ENCODE data around the gene PRICKLE2.
A peak's percentile ranks its signal among the peaks of the same experiment; 100 is the strongest.

The PRICKLE2 gene

DNA sequence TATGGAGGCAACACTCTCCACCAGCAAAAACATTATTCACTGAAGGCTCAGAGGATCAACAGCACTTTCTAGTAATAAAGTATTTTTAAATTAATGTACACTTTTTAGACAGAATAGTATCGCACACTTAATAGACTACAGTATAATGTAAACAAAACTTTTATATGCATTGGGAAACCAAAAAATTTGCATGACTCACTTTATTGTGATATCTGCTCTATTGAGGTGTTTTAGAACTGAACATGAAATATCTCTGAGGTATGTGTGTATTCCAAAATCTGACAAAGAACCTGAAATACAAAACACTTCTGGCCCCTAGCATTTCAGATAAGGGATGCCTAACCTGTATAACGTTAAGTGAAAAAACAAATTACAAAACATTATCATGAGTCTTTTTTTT, 99.7 kb downstream of the PRICKLE2 start:
- no peak for DNase-seq

DNA sequence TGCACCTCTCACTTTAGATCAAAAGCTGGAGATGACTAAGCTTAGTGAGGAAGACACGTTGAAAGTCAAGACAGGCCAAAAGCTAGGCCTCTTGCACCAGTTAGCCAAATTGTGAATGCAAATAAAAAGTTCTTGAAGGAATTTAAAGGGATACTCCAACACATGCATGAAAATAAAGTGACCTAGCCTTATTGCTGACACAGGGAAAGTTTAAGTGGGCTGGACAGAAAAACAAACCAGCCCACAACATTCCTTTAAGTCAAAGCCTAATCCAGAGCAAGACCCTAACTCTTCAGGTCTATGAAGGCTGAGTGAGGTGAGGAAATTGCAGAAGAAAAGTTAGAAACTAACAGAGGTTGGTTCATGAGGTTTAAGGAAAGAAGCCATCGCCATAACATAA, 101.3 kb downstream of the PRICKLE2 start:
- no peak for DNase-seq

DNA sequence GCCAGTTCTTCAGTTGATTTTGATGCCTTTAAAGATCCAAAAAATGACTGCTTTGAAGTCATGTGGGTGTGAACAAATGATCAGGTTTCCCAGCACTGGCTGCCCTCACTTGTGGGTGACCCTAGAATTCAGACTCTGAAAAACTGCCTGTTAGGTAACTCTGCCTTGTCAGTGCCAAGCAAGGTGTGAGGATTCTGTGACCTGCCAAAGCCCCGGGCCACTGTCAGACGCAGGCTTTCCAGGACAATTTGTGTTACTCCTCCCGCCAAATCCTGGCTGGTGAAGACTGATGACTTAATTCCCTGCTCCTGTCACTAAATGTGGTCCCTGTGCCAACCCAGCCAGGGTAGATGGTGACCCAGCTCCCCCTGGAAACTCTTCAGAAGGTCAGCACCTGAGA, 102.8 kb downstream of the PRICKLE2 start:
- no peak for DNase-seq

DNA sequence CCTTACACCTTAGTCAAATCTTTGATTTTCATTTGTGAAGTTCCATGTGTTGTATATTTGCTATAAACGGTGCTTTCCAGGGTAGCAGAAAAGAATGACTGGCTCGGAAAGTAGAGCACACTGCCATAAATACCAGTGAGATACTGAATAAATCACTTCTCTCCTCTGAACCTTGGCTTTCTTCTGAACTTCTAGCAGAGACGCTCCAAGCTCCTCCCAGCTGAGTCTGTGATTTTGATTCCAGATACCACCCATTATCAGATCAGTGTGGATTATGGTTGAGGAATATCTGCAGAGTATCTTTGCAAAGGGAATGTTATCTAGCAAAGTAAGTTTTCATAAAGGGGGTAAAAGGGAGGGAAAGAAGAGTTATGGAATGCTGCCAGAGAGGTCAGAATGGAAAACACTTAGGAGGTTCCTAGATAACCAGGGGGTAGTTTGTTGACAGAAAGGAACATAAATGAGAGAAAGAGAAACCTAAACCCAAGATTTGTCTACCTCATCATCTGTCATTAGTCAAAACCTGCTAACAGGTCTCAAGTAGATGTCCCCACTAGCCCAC, 103.4 kb downstream of the PRICKLE2 start:
- no peak for DNase-seq

DNA sequence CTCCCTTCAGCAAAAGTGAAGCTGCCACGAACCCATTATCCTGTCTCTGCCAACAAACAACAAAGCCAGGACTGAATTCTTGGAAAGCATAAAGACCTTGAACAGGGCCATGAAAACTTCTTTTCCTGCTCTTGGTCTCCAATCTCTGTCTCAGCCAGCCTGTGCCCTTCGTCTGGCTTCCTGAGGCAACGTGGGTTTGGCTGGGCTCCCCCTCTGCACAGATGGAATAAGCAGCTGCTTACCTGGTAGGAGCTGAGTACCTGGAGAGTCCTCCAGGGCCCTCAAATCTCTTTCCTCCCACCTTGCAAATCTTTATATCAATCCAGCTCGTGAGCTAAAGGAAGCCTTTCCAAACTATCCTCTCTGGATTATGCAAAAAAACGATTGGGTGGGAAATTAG, 104.4 kb downstream of the PRICKLE2 start:
- DNase-seq: no peak

DNA sequence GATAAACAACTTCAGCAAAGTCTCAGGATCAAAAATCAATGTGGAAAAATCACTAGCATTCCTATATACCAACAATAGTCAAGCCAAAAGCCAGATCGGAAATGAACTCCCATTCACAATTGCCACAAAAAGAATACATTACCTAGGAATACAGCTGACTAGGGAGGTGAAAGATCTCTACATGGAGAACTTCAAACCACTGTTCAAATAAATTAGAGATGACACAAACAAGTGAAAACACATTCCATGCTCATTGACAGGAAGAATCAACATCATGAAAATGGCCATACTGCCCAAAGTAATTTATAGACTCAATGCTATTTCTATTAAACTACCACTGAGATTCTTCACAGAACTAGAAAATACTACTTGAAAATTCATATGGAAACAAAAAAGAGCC, 107.8 kb downstream of the PRICKLE2 start:
- DNase-seq: no peak

DNA sequence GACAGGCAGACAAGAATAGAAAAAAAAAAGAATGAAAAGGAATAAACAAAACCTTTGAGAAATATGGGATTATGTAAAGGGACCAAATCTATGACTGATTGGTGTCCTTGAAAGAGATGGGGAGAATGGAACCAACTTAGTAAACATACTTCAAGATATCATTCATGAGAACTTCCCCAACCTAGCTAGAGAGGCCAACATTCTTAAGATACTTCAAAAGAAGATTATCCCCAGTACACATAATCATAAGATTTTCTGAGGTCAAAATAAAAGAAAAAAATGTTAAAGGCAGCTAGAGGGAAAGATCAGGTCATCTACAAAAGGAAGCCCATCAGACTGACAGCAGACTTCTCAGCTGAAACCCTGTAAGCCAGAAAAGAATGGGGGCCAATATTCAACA, 110.6 kb downstream of the PRICKLE2 start:
- no peak for DNase-seq

DNA sequence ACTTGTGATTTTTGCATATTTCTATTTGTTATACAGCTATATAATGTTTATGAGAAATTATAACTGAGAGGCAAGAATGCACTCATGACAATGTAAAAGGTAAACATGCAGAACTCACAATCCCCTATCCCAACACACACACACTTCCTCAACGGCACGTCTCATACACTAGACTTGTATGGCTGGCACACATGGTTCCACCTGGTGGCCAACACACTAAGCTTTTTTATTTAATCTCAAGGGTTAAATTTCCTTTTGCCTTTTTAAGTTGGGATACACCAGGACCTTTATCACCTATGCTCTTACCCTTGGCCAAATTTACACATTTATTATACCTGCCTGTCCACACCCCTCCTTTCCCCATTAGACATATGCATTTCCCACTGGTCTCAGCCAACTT, 113.4 kb downstream of the PRICKLE2 start:
- DNase-seq: no peak

DNA sequence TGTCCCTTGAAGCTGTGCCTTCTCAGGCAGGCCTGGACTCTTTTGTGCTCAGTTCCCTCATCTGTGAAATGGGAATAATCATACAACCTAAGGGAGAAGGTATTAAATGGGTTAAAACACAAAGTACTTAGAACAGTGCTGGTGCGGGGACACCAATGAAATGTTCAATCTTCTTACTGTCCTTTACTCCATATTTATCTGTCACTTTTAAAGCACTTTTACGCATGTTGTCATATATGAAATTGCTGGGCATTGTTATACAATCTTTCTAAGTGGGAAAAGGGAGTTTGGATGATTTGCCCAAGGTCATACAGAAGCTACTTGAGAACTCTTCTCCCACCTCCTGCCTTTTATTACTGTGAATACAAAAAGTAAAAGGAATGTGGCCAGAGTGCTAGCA, 114.2 kb downstream of the PRICKLE2 start:
- DNase-seq: no peak

DNA sequence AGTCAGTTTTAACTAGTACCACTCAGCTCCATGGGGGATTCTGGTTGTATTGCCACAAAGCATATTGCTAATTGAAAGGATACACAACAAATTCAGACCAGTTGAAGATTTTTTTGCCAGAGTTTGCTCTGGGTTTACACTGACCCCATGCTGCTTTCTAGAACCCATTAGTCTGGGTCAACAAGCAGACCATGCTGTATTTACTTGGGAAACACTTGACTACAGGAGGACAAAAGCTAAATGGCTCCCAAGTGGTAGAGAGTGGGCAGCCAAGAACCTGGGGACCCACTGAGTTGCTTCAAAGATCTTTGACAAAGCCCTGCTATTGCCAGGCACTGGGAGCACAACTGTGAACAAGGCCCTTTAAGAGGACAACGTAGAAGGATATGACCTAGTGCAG, 115.2 kb downstream of the PRICKLE2 start:
- no peak for DNase-seq

DNA sequence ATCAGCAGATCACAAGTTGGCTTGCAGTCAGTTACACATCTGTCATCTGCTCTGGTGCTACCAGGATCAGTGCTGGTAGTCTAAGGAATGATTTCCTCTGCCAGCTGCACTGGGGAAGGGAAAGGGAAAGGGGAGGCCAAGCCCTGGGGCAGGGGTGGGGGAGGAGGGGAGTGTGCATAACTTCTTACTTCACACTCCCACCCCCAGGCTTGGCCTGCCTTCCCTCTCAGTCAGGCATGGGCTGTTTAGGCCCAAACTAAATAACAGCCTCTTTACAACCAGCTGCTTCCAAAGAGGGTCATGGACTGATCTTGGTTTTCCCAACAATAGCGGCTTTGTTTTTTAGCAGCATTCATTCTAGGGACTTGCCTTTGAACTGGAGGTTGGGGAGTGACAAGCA, 115.8 kb downstream of the PRICKLE2 start:
- DNase-seq: peak; percentile 16

DNA sequence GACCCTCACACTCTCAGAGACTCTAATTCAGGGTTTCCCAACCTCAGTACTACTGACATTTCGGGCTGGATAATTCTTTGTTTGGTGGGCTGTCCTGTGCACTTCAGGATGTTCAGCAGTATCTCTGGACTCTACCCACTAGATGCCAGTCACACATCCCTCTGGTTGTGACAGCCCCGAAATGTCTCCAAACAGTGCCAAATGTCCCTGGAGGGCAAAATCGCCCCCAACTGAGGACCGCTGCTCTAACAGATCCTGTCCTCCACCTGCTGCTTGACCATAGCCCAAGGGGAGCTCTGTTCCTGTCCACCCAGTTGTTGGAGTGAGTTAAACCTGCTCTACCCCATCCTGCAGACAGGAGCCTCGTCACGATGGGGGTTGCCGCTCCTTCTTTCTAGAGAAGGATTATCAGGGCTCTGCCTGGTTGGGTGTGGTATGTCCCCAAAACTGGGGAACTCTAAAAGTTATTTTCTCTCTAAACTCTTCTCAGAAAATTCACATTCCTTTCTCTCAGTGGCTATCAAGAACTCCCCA, 116.4 kb downstream of the PRICKLE2 start:
- no peak for DNase-seq

DNA sequence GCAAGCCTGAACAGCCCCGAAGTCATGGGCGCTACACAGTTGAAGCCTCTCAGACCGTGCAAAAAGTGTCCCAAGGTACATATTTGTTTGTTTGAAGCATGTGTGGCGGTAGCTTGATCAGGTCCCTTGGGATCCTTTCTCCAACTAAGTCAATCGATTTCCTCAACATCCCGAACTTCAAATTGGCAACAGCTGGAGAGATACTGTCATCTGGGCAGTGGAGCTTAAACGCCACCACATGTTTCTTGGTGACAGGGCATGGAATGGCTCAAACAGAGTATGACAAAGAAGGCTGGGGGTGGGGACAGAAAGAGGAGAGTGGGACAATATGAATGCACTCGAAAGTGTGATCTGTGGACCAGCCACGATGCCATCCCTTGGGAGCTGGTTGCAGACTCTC, 117.0 kb downstream of the PRICKLE2 start:
- no peak for DNase-seq

DNA sequence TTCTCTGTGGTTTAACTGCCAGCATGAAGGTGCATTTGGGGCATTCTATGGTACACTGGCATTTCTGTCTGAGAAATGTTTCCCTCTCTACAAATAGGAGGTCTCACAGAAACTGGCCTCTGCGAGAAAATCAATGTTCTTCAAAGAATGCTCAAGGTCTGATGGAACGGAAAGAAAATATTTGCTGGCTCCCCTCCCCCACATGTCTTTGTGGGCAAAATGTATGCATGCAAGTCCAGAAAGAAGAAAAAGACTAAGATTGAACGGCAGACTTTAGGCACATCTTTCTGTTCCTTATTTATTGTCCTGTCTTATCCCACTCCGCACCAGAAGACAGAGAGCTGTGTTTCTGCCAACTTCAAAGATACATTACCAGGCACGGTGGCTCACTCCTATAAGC, 118.1 kb downstream of the PRICKLE2 start:
- DNase-seq: no peak

DNA sequence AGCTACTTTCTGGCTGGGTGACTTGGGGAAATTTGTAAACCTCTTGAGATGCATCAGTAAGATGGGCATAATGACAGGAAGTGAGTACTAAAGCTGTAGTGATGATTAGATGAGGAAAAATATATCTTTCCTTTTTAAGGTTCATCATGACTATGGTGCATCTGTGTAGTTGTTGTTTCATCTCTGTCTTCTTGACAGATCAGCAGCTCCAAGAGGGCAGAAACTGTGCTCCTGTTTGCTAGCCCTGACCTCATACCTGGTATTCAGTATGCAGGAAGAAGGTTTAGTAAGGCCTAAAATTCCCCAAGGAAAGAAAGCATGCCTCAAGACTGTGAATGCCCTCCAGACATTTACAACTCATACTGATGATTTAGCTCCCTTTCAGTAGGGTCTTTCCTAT, 119.5 kb downstream of the PRICKLE2 start:
- no peak for DNase-seq

DNA sequence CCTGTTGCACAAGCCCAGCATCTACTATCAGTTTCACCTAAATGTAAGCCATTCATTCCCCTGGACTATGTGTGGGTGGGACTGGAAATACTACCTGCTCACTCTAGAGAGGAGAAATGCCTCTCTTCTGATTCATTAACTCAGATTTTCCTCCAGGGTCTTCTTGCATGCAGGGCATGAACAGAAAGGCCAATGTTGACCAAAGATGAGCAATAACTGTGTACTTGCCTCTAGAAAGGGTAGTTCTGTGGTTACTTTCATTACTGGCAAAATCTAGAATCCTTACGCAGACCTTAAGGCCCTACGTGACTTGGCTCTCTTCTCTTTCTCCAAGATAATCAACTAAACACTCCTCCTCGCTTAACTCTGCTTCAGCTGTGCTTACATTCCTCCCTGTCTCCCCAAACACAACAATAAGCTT, 120.6 kb downstream of the PRICKLE2 start:
- peak; percentile 45 for DNase-seq

DNA sequence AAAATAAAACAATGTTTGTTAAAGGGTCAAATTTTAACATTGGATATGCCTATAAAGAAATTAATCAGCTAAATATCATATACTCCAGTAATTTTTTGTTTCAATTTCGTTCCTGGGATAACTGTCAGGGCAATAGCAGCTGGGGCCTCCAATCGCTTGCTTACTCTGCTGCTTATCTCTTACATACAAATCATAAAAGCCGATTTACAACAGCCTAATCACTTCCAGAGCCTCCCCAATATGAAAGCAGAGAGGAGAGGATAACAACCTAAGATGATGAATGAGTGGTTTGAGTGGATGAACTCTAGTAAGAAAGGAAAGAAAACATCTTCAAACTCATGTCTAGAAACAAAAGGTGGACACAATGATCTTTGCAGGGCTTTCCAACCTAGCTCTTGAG, 121.3 kb downstream of the PRICKLE2 start:
- DNase-seq: no peak

DNA sequence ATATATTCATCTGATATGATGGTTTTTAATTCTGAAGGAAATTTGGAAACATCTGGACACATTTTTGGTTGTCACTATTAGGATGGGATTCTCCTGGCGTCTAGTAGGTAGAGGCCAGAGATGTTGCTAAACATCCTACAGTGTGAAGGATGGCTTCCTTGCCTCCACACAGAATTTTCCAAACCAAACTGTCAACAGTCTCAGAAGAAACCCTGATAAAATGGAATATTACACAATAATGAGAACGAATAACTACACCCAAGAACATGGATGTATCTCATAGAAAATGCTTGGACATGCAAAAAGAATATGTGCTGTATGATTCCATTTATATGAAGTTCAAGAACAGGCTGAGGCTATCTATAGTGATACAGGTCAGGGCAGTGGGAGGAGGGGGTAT, 122.1 kb downstream of the PRICKLE2 start:
- no peak for DNase-seq

DNA sequence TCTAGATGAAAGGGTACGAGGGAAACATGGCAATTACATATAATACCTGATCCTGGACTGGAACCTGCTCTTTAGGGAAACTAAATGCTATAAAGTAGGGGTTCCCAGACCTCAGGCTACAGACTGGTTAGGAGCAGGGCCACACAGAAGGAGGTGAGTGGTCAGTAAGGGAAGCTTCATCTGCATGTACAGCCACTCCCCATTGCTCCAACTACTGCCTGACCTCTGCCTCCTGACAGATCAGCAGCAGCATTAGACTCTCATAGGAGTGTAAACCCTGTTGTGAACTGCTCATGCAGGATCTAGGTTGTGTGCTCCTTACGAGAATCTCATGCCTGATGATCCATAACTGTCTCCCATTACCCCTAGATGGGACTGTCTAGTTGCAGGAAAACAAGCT, 123.1 kb downstream of the PRICKLE2 start:
- DNase-seq: no peak

DNA sequence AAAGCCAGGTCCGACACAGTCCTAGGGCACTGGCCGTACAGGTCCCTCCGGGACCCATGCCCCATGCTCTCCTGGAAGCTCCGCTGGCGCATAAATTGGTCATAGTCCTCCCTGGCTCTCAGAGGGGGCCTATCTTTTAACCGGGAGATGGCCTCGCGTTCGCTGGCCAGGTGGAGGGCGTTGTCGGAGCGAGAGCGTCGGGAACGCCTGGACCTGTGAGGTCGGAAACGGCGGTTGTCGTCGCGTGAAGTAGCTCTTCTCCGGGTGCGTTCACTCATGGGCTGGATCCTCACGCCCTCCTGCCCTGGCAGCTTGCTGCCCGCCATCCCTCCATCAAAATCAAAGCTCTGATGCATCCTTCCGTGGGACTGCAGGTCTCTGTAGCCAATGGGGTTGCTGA, 126.0 kb downstream of the PRICKLE2 start:
- no peak for DNase-seq

DNA sequence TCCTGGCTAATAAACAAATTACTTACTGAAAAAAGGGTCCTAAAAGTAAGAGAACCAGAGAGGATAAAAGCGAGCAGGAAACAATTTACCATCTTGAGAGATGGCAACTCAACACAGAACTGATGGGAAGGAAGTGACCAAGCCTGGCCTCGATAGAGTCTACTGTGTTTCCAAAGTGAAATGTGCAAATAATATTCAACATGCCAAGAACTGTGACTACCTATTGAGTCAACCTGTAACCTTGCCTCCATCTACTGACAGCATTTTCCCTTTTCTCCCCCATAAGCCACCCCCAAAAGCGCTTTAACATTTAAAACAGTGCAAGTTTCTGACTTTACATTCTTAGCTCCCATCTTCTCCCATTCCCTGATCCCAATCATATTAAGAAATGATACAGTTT, 126.6 kb downstream of the PRICKLE2 start:
- DNase-seq: no peak

DNA sequence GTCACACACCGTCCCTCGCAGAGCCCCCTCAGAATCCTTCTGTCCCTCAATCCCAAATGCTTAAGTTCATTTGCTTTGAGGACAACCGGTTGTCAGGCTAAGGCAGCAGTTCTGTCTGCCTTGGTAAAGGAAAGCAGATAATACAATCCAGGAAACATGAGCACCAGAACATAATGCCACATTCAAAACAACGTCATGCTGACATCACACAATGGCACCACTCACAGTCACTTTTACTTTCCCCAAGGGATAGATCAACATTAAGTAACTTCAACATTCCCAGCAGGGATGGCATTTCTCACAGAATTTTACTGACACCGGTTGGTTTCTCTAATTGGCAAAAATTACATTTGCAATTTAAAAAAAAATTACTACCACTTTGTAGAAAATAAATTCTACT, 127.3 kb downstream of the PRICKLE2 start:
- no peak for DNase-seq

DNA sequence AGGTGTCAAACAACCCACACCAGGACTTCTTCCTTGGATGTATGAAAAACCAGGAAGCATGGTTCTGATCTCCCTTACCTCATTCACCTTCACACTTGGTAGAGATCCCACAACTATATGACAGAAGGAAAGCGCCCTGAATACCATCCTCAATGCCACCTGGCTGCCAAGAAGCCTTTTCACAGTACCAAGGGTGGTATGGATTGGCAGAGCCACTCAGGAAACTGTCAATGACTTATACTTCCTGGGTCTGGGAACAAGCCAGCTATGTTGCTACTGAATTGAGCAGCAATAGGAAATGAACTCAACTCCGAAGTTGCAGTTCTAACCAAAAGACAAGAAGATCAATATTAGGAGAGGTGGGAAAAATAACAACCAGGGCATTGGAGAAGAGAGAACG, 129.5 kb downstream of the PRICKLE2 start:
- no peak for DNase-seq

DNA sequence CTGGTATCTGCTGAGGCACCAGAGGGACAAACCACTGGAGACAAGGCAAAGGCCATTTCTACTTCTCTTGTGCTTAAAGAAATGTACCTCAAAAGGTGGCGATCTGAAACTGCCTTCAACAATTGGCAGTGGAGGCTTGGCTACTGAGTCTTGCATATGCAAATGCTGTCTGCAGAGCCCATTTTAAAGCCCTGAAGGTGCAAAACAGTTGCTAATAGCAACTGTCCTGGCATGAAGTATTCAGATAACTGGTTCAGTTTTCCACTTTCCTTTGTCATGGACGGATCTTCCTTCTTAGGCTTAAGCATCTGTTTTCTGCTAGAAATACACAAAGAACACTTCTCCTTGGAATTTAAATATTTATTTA, 130.6 kb downstream of the PRICKLE2 start:
- DNase-seq: no peak

DNA sequence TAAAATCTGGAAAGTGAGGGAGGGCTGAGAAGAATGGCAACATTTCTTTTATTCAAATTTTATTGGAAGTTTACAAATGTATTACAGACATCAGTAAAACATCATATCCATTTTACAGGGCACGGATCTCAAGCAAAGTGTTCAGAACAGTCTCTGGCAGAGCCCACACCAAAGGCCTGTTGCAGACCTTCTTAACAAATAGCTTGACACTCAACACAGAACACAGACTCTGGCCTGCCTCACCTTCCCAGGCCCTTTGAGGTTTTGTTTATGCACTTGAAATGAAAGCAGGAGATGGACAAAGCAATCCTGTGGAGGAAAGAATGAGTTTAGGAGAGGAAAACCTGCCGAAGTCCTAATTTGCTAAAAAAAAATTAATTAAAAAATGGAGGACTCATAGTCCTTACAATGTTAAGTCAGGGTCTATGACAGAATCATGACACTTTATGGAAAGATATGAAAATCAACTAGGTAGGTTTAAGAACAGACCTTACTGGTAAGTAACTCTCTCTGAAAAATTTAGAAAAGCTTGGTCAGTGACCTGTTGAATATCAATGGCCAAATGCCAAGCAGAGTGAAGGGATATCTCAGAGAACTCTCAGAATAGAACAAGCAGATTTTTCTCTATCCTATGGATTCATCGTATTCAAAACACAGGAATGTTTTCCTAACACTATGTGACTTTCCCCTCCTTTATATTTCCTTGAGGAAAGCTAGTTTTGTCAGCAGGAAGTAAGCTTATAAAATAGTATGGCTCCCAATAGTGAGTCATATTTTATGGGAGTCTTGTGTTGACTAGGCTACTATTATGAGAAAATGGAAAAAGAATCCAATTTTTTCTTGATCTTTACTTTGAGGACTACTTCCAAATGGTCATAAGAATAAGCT, 131.2 kb downstream of the PRICKLE2 start:
- DNase-seq: peak; percentile 39

Data from EL (cell line).